ENCODE data around the gene LY86. TPM values are rescaled to one million over a fixed set of nuclear protein-coding genes. Genes with fewer than 3 reads are reported as not detected.

Gene LY86
- total RNA-seq, 1 donor from 2014 or later, result not detected

DNA sequence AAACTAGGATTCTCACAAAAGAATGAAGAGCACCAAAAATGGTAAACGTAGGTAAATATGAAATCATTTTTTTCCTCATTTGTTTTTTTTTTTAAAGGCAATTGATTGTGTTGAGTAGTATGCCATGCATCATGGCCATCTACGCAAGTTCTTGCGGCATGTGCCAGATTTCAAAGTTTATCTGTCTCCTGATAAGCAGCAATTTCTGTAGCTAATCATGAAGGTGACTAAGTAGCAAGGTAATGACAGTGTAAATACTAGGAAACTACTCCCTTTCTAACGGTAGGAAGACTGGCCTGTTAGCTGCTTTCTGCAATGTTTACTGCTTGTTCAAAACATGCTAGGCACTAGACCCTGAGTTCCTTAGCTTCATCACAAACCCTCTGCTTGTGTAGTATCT lies 13.4 kb upstream of the LY86 start:
- no peak overlapping the region for H3K4me3 Mint-ChIP-seq
- H3K36me3 Mint-ChIP-seq (ENCODE audit: low read depth), result no peaks in the 10 kb centered on the region
- H3K9me3 Mint-ChIP-seq, result peaks cover 10% of the 10 kb centered on the region
- TF ChIP-seq, protein P1, sequence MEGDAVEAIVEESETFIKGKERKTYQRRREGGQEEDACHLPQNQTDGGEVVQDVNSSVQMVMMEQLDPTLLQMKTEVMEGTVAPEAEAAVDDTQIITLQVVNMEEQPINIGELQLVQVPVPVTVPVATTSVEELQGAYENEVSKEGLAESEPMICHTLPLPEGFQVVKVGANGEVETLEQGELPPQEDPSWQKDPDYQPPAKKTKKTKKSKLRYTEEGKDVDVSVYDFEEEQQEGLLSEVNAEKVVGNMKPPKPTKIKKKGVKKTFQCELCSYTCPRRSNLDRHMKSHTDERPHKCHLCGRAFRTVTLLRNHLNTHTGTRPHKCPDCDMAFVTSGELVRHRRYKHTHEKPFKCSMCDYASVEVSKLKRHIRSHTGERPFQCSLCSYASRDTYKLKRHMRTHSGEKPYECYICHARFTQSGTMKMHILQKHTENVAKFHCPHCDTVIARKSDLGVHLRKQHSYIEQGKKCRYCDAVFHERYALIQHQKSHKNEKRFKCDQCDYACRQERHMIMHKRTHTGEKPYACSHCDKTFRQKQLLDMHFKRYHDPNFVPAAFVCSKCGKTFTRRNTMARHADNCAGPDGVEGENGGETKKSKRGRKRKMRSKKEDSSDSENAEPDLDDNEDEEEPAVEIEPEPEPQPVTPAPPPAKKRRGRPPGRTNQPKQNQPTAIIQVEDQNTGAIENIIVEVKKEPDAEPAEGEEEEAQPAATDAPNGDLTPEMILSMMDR (conservative IDR thresholded peaks at IDR 0.05), result no peak
- no peak overlapping the region for H3K27ac Mint-ChIP-seq (ENCODE audit: unreplicated experiment)
- DNase-seq (ENCODE audit: low read depth, low spot score), result no peak
- peaks cover 22% of the 10 kb centered on the region for H3K27me3 Mint-ChIP-seq (ENCODE audit: low read depth)
- H3K4me1 Mint-ChIP-seq, result no peaks in the 10 kb centered on the region

DNA sequence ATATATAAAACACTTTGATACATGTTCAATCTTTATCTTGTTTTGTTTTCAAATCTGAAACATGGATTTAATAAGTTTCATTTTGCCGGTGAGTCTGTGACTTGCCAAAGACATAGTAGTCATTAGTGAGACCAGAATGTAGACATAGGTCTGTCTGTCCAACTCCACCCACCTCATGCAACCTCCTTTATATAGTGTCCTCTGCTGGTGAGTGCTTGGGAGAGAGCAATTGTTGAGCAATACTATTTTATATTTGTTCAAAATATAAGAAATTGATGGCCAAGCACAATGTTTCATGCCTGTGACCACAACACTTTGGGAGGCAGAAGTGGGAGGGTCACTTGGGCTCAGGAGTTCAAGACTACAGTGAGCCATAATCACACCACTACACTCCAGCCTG lies 10.8 kb upstream of the LY86 start:
- H3K27ac Mint-ChIP-seq (ENCODE audit: unreplicated experiment), result no peak overlapping the region
- peaks cover 8% of the 10 kb centered on the region for H3K9me3 Mint-ChIP-seq
- no peaks in the 10 kb centered on the region for H3K4me1 Mint-ChIP-seq
- H3K27me3 Mint-ChIP-seq (ENCODE audit: low read depth), result no peaks in the 10 kb centered on the region
- TF ChIP-seq, protein P1 (conservative IDR thresholded peaks at IDR 0.05), result no peak
- no peak for DNase-seq (ENCODE audit: low read depth, low spot score)
- no peaks in the 10 kb centered on the region for H3K36me3 Mint-ChIP-seq (ENCODE audit: low read depth)
- no peak overlapping the region for H3K4me3 Mint-ChIP-seq

DNA sequence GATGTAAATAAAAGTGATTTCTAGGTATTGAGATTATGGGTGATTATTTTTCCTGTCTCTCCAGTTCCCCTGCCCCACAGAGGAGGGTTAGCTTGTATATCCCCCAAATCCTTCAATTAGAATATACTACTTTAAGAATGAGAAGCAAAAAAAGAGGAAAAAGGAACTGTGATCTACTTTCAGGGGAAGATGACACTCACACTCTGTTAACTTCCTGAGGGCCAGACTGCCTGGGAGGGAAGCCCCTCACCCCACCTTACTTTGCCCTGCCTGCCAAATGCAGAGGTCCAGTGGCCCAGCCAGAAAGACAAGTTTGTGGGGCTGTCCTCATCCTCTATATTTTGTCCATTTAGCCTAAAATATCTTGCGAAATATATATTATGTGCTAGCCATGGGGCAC lies 9.2 kb upstream of the LY86 start:
- peaks cover 10% of the 10 kb centered on the region for H3K9me3 Mint-ChIP-seq
- no peaks in the 10 kb centered on the region for H3K27me3 Mint-ChIP-seq (ENCODE audit: low read depth)

DNA sequence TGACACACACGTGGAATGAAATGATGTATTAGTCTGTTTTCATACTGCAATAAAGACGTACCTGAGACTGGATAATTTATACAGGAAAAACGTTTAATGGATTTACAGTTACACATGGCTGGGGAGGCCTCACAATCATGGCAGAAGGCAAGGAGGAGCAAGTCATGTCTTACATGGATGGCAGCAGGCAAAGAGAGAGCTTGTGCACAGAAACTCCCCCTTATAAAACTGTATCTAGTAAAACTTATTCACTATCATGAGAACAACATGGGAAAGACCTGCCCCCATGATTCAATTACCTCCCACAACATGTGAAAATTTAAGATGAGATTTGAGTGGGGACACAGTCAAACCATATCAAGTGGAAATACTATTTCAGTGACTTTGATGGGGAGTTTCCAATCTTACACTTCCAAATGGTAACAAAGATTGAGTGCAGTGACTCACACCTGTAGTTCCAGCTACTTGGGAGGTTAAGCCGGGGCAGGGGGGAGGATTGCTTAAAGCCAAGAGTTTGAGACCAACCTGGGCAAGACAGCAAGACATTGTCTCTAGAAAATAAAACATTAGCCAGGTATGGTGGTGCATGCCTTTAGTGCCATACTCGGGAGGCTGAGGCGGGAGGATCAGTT lies 8.2 kb upstream of the LY86 start:
- Mint-ChIP-seq H3K36me3 (ENCODE audit: low read depth) (no peaks in the 10 kb centered on the region), H3K4me3 (no peak overlapping the region), H3K4me1 (no peaks in the 10 kb centered on the region), H3K27me3 (ENCODE audit: low read depth) (no peaks in the 10 kb centered on the region), H3K27ac (ENCODE audit: unreplicated experiment) (no peak overlapping the region), H3K9me3 (peaks cover 9% of the 10 kb centered on the region)
- DNase-seq (ENCODE audit: low read depth, low spot score), result no peak
- TF ChIP-seq, protein P1 (conservative IDR thresholded peaks at IDR 0.05), result no peak

More for the DNA sequence above, 9.2 kb upstream of the LY86 start:
- DNase-seq (ENCODE audit: low read depth, low spot score), result no peak
- Mint-ChIP-seq H3K36me3 (ENCODE audit: low read depth) (no peaks in the 10 kb centered on the region), H3K4me3 (no peak overlapping the region), H3K27ac (ENCODE audit: unreplicated experiment) (no peak overlapping the region), H3K4me1 (no peaks in the 10 kb centered on the region)
- TF ChIP-seq, protein P1 (conservative IDR thresholded peaks at IDR 0.05), result no peak

DNA sequence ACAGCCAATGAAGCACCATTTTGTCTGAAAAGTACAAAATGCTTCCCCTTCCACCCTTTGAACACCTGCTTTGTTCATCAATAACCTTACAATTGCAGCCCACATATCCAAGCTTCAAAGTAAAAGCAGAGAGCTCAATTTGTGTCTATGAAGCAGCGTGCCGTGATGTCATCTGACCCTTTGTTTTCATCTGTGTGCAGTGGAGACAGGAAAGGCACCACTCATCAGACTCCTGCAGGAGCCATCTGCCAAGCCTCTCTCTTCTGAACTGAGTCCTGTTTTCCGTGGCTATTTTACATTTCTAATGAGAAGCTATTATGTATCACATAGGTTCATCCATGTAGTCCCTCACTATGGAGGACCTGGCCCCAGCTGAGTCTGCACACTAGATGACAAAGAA lies 7.5 kb upstream of the LY86 start:
- Mint-ChIP-seq H3K4me1 (no peaks in the 10 kb centered on the region), H3K4me3 (no peak overlapping the region), H3K9me3 (peaks cover 7% of the 10 kb centered on the region), H3K27me3 (ENCODE audit: low read depth) (no peaks in the 10 kb centered on the region), H3K27ac (ENCODE audit: unreplicated experiment) (no peak overlapping the region), H3K36me3 (ENCODE audit: low read depth) (no peaks in the 10 kb centered on the region)
- TF ChIP-seq, protein P1 (conservative IDR thresholded peaks at IDR 0.05), result no peak
- no peak for DNase-seq (ENCODE audit: low read depth, low spot score)
